Stimulated activated CD8-positive, alpha-beta memory T cell treated with anti-CD3 and anti-CD28 coated beads, Interleukin-7, amount 100 ng/mL, for 48 hours (primary cell): ENCODE results near the gene PLA2G4E.

Source experiments
- DNase-seq, 2 donors: peaks; one replicate each; pipeline ENCODE4 v3.0.0-alpha.2; 2020; ENCODE audit warnings: low read depth in 1 of 2; ENCODE audit errors: extremely low read depth in 1 of 2

The PLA2G4E gene

GRCh38 chr15:41993472-41994170, 27.2 kb downstream of the PLA2G4E start:
- no peak for DNase-seq

DNA sequence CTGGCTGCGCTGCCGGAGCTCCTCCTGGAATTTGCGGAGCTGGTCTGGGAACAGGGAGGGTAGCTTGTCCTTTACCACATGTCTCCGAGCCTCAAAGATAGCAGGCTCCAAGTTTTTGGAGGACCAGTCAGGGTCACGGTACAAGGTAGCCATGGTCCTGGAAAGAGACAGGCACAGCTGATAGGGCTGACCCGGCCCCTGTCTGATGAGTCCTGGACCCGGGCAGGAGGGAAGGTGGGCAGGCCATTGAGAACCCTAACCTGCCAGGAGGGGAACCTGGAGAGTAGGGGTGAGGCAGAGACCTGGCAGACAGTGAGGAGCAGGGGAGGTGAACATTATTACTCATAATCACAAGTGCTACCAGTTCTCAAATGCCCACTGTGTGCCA, 28.0 kb downstream of the PLA2G4E start:
- DNase-seq = no peak

DNA sequence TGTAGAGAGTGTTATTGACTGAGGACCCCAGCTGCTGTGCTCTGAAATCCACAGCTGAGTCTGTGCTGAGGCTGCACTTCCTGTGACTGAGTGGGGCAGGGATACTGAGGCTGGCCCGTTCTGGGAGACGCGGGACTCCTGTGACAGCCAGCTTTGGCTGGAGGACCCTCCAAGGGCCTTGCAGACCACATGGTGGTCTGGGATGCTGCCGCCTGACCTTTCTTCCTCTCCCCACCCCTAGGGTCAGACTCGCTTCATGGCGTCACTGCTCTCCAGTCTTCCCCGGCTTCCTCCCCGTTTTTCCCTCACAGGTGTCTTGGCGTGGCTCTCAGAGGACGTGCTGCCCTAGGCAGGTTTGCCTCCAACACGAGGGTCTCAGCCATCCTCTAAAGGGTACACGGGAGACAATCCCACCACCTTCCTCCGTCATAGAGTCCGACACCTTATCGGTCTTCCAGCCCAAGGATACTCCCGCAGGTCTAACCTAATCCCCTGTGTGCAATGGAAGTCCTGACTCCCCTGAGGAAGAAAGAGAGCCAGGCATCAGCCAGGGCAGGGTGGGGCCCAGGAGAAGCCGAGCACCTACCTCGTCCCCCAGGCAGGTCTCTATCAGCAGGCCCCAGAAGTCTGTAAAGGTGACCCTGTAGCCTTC, 28.6 kb downstream of the PLA2G4E start:
- no peak for DNase-seq

GRCh38 chr15:41990691-41991090, 30.2 kb downstream of the PLA2G4E start:
- no peak for DNase-seq

- DNase-seq = no peak
Measured at GRCh38 chr15:41990243-41990605, 30.6 kb downstream of the PLA2G4E start.

DNA sequence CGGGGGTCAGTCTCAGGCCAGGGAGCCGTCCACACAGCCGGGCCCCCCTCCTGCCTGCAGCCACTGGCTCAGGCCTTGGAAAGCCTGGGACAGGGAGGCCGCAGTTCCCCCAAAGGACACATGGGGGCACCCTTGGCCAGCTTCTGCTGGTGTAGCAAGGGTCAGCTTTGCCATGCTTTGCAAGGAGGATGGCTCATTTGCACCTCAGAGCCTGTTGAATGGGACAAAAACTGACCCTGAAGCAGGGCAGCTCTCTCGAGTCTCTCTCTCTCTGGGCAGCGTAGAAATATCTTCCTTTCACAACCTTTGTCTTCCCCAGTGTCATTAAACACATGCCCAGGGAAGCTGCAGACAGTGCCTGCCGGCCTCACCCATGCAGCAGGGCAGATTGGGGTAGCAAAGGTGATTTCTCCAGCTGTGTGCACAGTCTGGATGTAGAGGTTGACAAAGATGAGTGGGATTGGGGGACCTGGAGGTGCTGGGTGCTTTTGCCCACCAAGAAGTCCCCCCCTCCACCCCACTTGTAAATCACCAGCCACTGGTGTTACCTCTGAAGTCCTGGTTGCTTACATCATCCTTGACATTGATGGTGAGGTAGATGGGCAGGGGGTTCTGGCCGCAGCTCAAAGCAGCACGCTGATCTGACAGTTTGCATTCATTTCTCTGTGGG, 31.1 kb downstream of the PLA2G4E start:
- DNase-seq = peak; percentile 60 to 72

DNA sequence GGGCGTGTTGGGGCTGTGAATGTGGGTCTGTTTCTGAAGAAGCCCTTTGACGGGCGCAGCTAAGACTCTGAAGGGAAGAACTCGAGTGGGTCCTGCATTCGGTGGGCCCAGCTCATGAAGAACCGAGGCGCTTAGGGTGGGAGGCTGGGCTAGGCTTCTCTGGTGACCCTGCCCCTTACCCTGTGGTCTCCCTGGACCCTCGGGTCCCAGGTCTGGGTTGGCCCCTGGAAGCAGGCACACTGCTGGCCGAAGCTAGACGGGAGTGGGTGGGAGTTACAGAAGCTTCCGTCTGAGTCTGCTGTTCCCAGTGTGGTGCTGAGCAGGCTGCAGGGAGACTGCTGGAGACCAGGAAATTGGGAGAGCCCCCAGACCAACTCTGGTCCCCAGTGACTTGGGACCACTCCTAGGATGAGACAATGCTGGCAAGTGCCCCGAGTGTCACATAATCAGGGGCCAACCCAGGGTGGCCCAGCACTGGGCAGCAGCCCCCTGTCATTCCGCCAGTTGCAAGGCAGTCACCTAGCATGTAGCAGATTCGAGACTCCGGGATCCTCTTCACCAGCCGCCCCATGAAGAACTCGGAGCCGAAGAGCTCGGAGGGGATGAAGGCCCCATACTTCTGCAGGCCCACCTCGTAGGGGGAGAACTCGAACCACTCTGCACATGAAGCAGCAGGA, 31.8 kb downstream of the PLA2G4E start:
- no peak for DNase-seq

GRCh38 chr15:41987925-41988275, 32.9 kb downstream of the PLA2G4E start:
- no peak for DNase-seq

- no peak for DNase-seq
Measured at GRCh38 chr15:41987246-41987924, 33.5 kb downstream of the PLA2G4E start.

- DNase-seq = no peak
Measured at GRCh38 chr15:41985236-41986160, 35.3 kb downstream of the PLA2G4E start.

- no peak for DNase-seq
Measured at GRCh38 chr15:41984622-41985021, 36.2 kb downstream of the PLA2G4E start.

GRCh38 chr15:41983621-41984571, 36.9 kb downstream of the PLA2G4E start:
- no peak for DNase-seq

DNA sequence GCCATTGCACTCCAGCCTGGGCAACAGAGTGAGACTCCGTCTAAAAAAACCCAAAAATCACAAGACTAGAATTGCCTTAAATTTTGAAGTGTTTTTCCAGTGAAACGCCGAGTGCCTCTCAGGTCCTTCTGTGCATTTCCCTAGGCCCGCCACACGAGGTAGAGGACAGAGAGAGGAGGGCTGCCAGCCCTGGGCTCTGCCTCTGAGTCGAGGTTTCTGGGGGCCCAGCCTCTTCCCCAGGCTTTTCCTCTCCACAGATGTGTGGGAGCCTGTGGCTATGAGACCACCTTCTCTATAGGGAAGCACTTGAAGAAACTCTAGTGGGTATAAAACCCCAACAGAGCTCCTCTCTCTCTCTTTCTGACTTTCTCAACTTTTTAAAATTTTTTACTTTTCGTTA, 37.6 kb downstream of the PLA2G4E start:
- no peak for DNase-seq

DNA sequence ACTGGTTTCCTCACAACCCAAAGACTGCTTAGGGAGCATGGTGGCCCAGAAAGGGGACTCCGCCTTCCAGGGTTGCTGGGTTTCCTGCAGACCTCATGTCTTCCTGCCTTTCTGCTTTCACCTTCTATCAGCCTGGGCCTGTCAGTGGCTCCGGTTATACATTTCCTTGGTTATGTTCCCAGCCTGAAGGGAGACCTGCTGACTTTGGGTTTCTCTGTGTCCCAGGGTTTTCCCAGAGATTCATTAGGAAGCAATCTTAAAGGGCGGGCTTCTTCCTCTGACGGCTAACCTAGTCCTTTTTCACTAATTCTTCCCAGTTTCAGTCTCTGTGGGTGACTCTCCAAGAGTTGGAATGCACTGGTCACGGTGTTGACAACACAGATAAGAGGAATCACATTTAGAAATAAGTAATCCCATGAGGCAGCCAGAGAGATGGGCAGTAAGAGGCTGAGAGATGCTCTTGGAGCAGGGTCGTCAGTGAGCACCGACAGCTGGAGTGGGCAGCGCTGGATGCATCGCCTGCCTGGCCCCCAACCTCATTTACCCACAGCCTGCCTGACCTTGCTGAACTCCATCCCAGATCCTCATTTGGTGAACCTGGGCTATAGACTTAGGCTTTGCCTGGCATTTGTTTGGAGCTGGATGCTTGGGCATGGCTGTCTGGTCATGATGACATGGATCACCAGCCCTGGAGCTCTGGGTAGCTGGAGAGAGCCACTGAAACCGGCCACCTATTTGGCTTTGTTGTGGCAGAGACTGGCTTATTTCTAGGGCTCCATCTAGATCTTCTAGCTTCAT, 38.5 kb downstream of the PLA2G4E start:
- DNase-seq = no peak

DNA sequence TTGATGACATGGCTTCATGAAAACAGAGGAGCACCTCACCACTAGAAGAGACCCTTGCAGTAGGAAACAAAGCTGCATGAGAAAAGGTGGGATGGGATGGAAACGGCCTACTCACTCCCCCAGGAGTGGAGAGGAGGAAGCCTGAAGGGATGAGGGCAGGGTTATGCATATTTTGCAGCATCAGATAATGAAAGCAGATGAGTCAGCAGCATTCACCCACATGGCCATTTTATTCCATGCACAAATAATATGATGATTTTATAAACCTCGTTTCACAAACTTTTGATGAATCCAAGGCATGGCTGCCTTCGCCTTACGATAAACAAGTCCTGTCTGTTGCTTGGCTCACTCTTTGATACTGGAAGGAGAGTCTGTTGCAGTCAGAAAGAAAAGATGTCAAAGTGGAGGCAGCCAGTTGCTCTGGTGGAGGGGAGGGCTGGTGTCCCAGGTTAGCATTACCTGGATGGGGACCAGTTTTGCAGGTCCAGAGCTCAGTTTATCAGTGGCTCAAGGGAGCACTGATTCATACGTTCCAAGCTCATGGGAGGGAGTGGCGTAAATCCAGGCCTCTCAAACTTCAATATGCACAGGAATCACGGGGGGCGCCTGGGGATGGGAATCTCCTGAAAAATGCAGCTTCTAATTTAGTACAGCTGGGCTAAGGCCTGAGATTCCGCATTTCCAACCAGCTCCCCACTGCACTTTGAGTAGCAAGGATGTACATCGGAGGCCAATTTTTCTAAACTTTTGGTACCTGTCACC, 39.3 kb downstream of the PLA2G4E start:
- no peak for DNase-seq

- DNase-seq = no peak
Measured at GRCh38 chr15:41980654-41981323, 40.1 kb downstream of the PLA2G4E start.
